GM19463 (cell line): ENCODE results near the gene RPA3.

Experiments used
- ATAC-seq: cut with Tn5 transposase; IDR thresholded peaks from one replicate; pipeline ENCODE4 v1.9.1; 2021; ENCODE audit warnings: mild to moderate bottlenecking, moderate library complexity; ENCODE audit not compliant: unreplicated experiment

RPA3 gene

DNA sequence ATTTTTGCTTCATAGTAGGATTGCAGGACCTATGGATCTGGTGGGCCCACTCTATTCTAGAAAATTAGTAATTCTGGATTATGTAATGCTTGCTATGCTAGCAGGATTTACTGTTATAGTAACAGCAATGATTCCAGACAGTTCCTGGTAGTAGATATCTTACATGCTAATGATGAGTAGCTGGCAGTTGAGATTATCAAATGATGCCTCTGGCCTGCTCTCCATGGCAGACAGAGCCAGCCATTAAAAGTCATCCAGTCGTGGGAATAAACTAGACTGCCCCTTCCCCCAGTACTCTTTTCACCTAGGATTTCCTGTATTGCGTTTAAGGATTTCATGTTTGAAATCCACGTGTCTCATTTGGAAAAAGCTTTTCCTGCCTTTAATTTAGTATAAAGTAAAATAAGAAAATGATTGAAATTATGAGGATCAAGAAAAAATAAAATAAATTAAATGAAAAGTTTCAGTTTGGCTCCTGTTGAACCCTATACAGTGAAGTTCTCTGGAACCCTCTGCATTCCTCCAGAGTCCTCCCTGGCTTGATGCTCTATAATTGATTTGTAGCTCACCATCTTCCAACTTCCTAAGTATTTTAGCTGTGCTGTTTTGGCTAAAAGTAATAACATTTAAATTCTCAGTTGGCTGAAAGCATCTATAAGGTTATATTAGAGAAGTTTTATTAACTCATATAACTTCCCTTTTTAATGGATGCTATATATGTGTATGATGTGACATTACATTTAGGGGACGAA lies 63.3 kb downstream of the RPA3 start:
- ATAC-seq: no peak

DNA sequence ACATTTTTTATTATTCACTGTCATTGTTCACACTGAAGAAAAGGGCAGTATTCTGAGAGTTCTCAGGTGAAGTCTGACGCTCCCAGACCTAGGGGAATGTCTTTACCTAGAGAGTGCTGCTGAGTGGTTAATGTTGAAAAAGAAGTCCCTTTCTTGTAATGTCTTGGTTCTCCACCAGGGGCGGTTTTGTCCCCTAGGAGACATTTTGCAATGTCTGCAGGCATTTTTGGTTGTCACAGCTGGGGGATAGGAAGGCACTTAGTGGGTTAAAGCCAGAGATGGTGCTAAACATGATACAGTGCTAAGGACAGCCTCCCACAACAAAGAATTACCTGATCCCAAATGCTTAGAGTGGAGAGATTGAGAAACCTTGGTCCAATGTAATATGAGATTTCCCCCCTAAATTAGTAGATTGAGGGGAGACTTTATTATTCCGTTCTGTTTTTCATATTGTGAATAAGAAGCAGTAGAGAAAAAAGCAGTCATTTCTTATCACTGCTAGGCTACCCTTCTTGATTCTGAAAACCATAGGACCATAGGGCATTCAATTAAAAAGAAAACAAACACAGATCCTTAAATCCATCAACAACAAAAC lies 64.7 kb downstream of the RPA3 start:
- peak; percentile 60 for ATAC-seq

DNA sequence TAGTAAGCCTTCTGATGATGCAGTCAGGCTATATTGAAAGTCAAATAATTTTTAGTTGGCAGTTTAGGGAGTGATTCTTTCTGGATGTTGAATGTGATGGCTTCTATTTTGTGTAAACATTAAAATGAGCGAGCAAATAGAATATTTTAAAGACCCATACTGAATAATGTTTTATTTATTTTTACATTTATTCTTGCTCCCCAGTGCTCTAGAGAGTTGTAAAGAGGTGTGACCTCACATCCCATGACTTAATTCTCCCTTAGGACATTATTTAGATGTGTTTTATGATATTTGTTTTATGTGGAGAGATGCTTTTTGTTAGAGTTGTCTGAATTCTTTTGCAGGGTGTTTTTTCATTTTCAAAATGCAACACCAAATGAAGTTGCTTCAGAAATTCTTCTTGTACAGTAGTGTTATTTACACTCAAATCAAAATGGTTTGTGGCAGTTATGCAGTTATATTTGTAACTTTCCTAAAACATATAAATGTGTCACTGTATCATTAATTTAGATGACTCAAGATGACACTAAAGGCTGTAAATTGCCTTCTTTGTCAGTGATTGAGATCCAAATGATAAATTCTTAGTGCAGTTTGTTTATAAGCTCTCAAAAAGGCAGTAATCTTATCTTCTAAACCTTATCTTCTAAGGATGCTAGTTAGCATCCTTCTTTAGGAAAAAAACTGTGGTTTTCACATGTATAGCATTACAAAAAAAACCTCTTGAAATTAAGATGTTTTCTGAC lies 65.4 kb downstream of the RPA3 start:
- no peak for ATAC-seq

DNA sequence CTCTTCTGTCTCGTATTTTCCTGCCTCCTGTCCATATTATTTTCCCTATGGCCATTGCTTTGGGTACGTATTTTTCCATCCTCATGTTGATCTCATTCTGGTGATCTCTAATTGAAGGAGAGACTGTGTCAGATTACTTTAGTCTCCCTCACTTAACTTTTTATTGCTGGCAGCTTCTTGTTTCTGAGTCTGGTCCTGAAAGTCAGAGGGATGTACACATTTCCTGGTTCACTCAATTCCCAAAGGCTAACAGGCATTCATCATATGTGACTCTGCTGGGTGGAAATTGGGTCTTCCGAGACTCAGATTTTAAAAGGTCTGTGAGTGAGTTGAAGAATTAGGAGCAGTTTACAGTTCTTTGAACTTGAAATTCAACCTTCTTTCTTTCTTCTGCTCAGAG lies 66.9 kb downstream of the RPA3 start:
- no peak for ATAC-seq

DNA sequence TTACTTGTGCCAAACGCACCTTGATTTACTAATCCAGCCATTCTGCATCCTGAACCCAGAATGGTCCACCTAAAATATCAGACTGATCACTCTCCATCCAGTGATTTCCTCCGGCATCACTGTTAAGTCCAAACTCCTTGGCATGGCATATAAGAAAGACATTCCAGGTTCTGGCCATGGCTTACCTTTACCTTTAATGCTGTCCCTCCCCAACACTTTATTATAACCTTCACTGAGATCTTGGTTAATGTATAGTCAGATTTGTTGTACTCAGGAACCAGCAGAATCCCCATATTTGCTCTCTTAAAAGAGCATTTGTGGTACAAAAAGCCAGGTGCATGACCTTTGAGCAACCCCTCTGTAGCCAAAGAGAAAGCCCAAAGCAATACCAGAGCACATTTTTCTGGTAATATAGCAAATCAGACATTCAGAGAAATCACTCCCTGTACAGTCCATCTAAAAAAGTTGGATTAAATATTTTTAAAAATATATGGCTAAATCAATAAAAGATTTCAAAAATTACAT lies 67.7 kb downstream of the RPA3 start:
- no peak for ATAC-seq

DNA sequence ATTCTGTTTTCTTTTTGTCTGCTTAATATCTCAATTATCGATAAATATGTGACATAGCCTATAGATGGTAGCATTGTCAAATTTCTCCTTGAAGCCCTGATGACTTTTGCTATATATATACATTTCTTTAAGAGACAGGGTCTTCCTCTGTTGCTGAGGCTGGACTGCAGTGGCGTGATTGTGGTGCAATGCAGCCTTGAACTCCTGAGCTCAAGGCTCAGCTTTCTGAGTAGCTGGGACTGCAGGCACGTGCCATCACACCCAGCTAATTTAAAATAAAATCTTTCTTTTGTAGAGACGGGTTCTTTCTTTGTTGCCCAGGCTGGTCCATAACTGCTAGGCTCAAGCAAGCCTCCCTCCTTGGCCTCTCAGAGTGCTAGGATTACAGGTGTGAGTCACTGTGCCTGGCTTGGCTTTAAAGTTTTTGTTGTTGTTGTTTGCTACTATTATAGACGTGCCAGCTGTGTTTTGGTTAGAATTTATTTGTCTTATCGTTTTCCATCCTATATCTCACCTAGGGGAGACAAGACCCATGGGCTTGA lies 70.8 kb downstream of the RPA3 start:
- ATAC-seq: no peak

DNA sequence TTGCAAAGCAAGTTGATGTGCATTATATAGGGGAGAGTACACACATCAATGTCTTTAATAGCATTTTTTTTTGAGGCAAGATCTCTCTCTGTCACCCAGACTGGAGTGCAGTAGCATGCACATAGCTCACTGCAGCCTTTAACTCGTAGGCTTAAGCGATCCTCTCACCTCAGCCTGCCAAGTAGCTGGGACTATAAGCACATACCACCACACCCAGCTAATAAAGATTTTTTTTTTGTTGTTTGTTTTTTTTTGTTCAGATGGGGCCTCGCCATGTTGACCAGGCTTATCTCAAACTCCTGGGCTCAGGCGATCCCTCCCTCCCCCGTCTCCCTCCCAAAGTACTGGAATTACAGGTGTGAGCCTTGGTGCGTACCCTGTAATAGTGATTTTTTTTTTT lies 76.3 kb downstream of the RPA3 start:
- no peak for ATAC-seq

DNA sequence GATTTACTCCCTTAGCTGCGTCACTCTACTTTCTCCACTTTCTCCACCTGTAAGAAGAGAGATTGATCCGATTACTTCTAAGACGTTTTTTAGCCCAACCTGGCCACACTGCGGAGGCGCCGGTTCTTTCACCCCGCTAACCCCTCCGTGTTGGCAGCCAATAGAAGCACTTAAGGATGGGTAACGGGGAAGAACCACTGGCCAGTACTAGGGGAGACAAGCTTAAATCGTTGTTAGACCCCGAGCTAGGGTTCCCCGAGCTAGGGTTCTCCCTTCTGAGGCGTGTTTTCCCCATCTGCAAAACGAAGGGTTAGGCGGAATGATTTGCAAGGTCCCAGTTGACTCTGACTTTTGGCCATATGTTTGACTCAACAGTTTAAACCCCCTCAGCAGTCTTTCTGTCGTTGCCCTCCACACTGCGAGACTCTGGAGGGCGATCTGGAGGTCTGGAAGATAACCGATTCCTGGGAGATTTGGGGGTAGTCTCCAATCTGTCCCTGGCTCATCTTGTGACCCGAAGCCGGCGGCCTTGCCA lies 77.2 kb downstream of the RPA3 start:
- ATAC-seq: peak; percentile 1

DNA sequence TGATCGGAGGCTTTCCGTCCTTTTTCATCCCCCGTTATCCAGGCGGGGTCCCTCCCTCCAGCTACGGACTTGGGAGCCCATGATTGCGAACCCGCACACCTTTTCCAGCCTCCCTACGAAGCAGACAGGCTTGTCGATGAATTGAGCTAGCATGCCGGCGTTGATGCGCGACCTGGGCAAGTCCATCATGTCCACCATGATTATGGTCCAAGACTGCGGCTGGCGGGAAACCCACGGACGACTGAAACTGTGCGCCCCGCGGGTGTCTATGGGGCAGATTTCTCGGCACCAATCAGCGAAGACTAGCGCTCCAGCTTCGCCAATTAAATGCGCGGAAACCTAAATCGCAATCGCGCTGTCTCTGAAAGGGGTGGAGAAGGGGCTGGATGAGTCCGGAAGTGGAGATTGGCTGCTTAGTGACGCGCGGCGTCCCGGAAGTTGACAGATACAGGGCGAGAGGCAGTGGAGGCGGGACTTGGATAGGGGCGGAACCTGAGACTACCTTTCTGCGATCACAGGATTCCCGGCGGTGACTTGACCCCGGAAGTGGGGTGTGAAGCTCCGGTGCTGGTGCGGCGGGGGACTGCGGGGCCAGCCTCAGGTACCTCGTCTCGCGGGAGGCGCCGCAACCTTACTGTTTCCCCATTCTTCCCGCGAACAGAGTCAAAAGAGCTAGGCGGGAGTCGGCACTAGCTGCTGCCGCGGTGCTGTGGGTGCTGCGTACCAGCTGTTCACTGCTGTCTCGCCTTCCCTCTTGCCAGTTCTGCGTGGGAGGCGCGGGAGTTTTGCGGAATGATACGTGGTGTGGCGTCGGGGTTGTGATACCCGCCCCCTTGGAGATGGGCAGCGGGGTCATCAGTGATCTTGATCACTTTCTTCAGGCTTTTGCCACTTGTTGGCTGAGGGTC lies 77.9 kb downstream of the RPA3 start, which contains the start of gene UMAD1:
UMAD1 (plus strand) TSS at position 532 of the 908 bp plus-strand sequence. CDS start 32,620 bp downstream, outside the sequence.
- ATAC-seq: peak; percentile 97

DNA sequence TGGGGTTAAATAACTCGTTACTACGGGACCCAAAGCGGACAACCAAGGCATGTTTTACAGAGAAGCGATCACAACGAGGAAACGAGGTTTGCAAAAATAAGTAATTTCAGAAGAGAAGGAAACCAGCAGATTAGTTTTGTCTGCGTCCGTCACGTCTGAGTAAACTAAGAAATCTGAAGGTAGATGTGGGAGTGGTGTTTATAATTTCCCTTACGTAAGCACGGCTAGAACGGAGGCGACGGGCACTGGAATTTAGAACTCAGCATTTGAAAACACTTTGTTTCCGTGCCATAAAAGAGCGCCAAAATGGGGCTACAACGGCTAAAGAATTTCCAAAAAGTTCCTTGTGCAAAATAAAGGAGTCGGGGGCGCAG lies 78.6 kb downstream of the RPA3 start:
- no peak for ATAC-seq

DNA sequence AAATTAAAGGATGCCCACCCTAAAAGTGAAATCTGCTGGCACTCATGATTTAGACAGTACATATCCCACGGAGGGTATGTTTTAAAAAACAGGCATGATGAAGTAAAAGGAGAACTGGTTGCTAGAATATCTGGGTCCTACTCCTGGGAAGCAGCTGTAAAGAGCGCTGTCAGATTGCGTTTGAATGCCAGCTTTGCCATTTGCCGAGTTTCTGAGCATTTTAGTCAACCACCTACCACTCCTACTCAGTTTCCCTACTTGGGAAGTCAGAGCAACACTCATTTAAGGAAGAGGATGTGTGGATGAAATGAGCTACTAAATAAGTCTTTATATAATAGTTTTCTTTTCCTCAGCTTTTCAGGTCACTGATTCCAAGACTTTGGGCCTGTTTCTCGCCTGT lies 79.0 kb downstream of the RPA3 start:
- ATAC-seq: no peak

DNA sequence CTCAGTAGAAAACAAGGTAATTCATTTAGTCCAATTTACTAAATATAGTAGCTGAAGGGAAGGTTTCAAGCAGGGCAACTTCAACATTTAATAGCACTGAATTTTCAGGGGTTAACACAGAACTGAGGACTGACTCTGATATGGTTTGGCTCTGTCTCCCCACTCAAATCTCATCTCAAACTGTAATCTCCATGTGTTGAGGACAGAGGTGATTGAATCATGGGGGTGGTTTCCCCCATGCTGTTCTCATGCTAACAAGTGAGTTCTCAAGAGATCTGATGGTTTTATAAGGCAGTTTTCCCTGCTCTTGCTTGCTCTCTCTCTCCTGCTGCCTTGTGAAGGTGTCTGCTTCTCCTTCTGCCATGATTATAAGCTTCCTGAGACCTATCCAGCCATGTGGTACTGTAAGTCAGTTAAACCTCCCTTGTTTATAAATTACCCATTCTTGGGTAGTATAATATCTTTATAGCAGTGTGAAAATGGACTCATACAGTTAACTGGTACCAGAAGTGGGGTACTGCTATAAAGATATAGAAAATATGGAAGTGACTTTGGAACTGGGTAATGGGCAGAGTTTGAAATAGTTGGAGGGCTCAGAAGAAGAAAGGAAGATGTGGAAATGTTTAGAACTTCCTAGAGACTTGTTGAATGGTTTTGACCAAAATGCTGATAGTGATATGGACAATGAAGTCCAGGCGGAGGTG lies 87.6 kb downstream of the RPA3 start:
- ATAC-seq: no peak

DNA sequence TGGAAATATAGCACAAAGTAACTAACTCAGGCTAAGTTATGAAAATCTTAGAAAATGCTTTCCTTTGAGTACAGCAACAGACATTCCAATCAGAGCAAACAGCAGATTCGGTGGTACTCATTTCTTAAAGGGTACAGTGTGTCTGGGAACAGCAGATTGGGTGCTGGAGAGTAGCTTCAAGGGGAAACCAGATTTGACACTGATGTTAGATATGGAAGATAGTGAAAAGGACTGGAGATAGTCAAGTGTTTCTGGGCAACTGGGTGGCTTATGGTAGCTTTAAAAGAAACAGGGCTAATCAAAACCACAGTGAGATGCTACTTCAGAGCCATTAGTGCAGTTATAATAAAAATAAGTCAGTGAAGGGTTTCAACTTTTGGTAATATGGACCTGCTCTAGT lies 89.9 kb downstream of the RPA3 start:
- no peak for ATAC-seq

DNA sequence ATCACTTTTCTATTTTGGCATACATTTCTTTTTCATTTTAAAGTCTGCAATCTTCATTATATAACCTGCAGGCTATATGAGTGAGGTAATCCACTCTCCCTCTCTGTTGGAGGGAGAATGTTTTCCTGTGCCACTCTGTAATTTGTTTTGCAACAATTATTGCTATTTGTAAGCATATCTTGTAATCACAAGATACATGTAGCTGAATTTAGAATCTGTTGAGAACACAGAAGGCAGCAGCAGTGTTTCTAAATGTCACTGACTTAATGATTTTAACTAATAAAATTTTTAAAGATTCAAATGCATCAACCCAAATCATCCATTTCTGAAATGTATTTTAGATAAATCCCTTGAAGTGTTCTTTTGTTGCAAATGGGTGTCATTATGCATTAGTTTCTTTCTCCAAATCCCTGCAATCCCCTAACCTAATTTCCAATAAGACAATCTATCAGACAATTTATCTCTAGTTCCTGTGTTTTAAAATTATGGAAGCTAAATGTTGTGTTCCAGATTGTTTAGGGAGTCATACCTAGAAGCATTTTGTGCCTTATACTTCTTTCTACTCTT lies 97.7 kb downstream of the RPA3 start:
- no peak for ATAC-seq

DNA sequence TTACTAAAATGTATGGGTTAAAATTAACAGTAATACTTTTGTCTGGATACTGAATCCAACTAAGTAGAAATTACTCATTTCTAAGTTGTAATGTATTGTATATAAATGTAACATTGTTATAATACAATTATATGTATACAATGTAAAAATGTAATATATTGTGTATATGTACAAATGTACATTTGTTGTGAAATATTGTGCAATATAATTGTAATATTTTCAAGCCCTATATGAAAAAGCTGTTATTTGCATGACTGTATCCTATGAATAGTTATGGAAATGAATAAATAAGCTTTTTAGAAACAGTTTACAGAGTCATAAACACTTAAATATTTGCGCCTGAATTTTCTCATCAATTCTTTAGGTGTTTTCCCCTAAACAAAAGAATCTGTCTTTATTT lies 98.2 kb downstream of the RPA3 start:
- ATAC-seq: no peak

DNA sequence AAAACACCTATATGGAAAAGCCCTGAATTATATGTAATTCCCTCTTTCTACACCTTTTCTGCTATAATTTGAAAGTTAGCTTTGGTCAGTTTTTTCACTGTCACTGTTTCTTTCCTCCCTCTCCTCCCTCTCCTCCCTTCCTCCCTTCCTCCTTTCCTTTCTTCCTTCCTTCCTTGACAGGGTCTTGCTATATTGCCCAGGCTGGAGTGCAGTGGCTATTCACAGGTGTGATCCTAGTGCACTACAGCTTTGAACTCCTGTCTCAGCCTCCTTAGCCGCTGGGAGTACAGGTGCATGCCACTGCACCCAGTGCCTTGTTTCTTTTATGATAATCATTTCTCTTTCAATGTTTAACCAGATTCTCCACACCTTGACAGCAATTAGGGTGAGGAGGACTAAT lies 100.0 kb downstream of the RPA3 start:
- ATAC-seq: no peak

DNA sequence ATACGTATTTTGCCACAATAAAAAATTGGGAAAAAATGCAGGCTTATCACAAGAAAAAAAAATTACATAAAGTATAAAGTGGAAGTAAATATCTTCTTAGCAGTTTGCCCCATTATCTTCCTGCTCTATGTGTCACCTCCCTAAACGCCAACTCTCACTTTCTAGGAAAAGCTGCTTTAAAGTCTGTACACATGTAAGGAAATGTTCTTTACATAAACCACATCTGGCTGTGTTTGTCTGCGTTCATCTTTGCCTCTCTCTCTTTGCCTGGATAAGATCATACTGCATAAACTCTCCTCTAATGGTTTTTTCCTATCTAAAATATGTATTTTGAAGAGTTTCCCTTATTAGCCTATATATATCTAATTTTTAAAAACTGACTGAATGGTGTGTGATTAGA lies 100.9 kb downstream of the RPA3 start:
- ATAC-seq: no peak

DNA sequence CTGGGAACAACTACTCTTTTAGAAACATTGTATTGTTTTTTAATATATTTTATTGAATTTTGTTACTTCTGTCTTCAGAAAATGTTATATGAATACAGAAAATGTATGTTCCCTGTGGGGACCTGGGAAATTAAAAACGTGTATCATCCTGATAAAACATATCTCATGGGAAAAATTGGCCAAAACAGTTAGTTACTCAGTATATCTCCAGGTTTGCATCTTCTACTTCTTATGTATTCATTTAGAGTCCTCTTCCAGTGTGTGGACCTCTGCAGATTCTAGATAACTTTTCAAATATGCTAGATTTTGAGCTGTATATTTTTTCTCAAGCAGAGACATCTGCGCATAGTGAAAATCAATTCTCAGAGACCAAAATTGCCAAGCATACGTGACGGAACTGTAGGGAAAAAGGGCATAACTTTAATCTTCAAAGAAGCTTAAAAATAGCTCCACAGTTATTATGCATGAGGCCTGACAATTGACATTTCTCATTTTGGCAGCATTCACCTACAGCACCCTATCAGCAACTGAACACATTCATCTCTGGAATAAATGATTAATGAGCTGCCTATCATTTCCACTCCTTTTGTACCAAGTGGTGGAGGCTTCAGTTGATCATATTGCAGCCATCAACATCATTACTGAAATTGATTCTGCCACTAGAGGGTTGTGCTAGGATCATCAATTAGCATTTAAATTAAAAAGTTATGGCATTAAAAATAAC lies 104.2 kb downstream of the RPA3 start:
- no peak for ATAC-seq

DNA sequence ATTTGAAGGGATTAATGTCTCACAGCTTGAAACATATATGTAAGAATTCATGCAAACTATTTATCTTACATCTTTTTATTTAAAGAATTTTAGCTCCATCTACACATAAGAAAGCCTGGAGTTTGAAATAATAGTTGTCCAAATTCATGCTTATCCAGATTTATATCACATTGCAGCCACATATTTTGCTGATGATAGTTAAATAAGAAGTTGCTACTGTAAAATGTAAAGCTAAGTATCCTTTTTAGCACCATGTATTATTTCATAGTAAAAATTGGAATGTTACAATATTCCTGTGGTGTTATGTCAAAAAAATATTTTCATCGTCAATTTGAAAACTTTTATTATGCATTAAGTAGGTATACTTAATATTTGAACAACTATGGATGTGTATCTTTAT lies 105.2 kb downstream of the RPA3 start:
- ATAC-seq: no peak
